Measurements from ENCODE around the gene CCNY.

- TF ChIP-seq, protein P1, sequence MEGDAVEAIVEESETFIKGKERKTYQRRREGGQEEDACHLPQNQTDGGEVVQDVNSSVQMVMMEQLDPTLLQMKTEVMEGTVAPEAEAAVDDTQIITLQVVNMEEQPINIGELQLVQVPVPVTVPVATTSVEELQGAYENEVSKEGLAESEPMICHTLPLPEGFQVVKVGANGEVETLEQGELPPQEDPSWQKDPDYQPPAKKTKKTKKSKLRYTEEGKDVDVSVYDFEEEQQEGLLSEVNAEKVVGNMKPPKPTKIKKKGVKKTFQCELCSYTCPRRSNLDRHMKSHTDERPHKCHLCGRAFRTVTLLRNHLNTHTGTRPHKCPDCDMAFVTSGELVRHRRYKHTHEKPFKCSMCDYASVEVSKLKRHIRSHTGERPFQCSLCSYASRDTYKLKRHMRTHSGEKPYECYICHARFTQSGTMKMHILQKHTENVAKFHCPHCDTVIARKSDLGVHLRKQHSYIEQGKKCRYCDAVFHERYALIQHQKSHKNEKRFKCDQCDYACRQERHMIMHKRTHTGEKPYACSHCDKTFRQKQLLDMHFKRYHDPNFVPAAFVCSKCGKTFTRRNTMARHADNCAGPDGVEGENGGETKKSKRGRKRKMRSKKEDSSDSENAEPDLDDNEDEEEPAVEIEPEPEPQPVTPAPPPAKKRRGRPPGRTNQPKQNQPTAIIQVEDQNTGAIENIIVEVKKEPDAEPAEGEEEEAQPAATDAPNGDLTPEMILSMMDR (IDR thresholded peaks at IDR 0.05): no peak
- no peak for TF ChIP-seq POLR2A (IDR thresholded peaks at IDR 0.05)
Measured at GRCh38 chr10:35367107-35367859, 31.0 kb downstream of the CCNY start.
